NCI-H774 (cell line): ENCODE measurements around the gene LRP8.

Source experiments
- DNase-seq: peaks from one replicate; lab custom pipeline; 2025; lab: John Stamatoyannopoulos, UW

Gene LRP8

DNA sequence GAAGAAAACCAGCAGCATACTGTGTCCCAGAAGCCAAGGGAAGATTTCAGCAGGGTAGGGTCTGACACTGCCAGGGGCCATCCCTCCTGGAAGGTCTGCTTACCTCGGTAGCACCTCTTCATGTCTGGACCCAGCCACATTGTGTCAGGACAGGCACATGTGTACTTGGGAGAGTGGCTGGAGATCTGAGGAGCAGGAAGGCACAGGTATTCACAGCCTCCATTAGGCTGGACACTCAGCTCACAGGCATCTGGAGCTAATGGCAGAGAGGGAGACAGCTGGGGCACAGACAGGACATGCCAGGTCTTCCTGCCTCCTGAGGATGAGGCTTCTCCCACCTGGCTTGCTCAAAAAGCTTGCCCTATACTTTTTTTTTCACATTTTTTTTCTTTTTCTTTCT lies 69.7 kb downstream of the LRP8 start:
- no peak for DNase-seq

DNA sequence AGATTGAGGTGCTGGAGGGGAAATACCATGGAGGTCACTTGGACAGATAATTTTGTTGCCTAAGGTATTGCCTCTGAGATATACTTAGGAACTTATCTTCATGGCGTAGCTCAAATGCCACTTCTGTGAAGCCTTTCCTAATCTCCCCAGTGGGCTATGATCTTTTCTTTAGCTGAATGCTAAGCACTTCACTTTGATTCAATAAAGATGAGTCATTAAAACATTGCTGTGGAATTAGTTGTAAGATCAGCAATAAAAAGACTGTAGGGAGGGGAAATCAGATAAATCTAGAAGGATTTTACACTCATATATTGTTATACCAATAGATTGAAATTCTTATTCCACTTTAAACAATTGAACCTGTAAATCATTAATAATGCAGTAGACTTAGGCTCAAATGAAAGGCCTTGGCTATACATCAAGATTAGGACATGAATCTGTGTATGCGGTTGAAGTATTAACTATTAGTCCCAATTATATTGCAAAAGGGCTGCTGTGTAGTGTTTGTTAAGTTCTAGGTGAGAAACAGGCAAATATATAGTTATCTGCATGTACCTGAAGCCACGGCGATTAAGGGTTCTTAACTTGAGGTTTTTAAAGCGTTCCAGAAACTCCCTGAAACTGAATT lies 70.3 kb downstream of the LRP8 start:
- DNase-seq, result no peak

DNA sequence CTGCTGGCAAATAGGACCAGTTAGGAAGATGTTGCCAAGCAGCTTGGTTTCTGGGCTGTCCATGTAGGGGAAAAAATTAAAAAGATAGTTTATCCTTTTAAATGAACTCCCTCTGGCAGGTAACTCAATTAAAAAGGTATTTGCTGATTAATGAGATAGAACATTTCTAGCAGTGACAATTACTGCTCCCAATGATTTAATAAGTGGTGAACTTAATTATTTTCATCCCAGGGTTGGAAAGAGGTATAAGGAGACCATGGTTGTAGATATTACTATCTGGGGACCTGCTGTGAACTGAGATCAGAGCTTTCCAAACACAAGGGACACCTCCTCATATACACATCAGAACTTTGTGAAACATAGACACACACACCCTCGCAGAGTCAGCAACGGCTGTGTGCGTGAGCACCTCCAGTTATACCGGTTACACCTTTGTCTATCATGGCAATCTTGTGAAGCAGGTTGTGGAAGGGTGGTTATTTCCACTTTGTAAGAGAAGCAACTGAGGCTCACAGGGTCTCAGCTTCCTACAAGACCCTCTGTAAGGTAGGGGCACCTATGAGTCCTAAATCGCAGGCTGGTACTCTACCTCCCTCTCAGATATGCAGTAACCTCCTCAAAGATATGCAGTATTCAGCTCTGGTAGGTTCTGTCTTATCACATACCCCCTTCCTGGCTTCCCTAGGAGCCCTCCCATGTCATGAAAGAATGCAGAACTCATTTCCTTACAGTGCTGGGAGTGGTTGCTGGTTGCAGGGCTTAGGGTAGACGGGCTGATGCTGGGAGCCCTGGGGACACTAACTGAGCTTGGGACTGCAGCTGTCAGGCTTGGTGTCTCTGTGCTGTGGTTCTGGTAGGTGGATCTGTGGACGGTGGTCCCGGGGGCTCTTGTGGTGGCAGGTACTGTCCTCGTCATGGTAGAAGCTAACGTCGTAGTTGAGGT lies 71.1 kb downstream of the LRP8 start:
- no peak for DNase-seq

DNA sequence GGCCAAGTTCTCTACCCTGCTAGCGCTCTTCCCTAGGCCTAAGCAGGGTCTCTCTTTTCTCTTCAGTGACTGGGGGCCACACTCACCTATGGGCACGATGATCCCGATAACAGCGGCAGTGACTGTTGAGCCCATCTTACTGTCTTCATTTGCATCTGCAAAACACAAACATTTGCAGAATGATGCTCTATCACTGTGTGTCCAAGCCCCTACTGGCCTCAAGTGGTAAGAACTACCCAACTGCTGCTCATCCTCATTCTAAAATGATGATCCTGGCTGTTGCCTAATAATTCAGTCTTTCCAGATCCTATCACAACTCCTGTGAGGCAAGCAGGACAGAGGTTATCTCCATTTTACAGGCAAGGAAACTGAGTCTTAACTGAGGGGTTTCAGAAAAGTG lies 72.8 kb downstream of the LRP8 start:
- DNase-seq, result no peak

DNA sequence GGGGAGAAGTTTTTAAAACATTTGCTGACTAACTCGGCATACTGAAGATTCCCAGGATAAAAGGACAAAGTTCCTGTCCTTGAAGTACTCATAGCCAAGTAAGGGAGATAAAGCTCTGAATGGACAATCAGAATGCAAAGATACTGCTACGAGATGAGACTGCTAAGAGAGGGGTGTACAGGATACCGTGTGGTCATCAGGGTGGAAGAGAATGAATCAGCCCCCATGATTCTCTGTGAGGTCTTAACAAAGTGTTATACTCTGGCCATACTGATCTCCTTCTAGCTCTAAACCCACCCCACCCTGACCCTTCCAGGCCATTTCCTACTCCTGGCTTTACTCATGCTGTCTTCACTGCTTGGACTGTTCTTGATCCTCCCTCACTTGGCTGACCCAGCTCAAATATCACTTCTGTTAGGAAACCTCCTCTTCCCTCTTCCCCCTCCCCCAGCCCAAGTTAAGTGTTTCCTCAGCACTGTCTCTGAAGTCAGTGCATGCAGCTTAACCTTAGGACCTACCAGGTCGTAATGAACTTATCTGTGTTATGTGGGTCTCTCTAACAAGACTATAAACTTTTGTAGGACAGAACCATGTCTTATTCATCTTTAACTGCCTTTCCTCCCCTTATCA lies 73.7 kb downstream of the LRP8 start:
- no peak for DNase-seq

DNA sequence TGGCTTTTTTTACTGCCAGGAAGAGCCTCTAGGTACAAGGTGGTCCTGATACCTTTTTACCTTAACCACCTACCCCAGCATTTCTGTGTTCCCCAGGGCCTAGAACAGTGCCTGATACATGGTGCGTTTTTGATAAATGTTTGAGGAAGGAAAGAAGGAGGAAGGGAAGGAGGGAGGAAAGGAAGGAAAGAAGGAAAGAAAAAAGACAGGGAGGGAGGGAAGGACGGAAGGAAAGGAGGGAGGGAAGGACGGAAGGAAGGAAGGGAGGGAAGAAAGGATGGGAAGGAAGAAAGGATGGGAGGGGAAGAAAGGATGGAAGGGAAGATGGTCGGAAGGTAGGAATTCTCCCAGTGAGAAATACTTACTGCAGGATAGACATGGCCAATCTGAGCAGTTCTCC lies 77.5 kb downstream of the LRP8 start:
- no peak for DNase-seq

DNA sequence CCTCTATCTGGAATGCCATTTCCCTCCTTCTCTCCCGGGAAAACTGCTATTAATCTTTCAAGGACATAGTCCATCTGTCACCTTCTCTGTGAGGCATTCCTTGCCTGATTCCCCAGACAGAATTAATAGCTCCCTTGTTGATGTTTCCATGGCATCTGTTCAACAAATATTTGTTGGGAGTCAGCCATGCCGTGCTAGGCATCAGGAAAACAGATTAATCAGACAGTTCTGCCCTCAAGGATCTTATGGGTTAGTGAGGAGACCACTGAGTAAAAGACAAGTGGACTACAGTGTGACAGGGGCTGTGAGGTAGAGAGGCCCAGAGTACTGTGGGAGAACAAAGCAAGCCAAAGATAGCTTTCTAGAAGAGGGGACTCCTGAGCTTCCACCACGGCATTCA lies 78.2 kb downstream of the LRP8 start:
- no peak for DNase-seq

DNA sequence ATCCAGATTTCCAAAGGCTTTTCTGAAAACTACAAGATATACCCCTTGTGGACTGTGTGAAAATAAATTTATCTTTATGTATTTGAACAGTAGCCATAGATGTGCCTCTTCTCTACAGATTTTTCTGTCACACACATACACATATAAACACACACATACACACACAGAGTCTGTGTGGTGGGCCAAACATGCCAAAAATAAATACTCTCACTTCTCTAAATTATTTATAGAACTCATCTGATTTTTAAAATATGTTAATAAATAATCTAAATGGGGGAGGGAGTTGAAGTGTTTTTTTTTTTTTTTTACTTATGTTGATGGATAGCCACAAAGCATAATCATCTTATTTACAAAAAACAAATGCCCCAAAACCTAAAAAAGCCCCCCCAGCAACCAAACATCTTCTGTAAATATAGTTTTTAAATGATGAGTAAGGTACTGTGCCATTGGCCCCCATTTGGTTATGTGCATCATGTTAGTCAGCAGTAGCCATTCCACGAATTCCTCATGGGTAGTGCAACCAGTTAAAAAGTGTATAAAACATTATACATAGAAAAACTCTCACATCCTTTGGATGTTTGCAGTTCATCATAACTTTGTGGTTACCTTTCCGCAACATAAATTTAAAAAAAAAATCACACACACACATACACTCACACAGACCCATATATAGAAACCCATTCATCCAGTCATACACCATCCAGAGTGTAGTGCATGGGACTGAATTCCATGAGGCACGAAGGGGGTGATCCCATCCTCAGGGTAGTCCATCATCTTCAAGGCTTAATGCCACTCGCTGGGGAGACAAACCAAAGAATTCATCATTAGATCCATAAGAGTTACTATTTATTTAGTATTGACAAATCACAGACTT lies 81.4 kb downstream of the LRP8 start:
- no peak for DNase-seq

DNA sequence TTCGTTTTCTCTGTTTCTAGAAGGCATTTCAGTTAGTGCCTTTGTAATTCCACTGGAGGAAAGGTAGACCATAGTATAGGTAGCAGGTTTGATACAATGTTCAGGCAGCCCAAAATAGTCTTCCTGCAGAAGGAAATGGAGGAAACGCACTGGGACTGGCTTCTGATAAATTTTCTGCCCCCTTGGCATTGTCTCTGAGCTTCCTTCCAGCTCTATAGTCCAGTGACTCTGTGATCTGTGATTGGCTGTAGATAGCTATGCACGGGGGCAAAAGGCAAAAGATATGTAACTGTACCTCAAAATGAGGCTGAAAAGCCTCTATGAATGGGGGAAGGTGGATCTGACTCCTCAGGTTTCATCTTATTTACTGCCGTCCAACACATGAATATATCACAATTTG lies 83.7 kb downstream of the LRP8 start:
- DNase-seq, result no peak

DNA sequence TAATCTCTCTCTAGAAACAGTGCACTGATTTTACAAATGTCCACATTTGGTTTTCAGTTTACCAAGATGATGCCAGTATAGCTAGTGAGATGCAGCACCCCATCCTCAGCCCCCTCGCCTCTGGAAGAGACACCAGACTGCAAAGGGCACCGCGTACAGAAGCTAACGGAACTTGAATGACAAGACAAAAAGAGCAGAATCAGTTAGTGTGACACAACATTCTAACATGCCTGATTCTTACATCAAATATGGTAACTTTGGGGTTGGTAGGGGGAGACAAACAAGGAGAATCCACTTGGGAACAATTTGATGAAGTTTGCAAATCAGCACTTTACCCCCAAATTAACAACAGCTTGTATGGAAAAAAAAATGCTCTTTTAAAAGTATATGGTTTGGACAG lies 85.5 kb downstream of the LRP8 start:
- no peak for DNase-seq

DNA sequence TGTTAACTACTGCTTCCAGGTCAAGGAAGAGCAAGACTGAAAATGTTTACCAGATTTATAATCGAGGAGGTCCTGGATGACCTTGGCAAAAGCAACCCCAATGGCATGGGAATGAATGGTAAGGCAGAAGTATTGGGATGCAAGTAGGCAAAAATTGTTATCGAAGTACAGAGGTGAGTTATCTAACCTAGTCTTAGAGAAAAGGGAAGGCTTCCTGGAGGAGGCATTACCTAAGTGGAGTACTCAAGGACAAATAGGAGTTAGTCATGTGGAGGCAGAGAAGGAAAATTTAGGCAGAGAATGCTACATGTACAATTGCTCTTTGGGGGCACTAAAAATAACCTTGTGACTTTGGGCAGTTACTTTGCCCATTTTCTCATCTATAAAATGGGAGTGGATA lies 86.0 kb downstream of the LRP8 start:
- DNase-seq, result no peak

DNA sequence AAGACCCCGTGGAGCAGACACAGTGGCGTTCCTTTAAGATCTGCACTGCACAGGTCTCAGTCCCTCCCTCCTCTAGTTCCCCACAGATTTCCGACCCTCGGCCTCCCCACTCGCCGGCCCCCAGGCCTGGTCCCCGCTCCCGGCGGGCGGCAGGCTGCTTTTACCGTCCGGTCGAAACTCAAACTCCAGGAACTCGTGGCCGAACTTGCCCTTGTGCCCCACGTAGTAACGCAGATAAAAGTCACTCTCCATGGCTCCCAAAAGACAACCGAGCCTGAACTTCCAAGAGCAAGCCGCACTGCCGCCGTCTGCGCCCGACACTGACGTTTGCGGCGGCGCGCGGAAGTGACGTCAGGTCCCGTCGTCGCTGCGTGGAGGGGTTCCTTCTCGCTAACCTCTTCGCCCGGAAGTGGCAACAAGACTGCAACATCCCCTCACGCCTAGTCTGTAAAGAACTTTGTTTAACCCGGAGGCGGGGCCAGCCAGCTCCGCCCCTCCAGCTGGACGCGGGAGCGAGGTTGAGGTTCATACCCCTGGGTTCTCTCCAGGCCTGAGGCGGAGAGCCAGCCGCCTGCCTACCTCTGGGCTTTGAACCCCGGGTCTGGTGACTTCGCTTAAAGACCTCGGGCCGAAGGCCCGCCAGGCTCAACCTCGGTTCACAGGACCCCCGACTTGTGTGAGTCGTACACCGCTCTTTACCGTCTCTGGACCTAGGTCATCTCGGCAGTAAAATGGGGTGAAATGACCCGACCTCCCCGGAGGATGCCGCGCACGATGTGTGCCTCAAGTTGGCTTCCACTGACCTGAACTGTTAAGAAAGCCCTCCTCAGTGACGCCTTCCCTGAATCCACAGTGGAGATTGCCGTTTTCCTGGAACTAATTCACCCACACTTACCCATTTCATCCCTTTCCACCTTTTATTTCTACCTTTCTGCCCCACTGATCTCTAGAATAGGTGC lies 89.4 kb downstream of the LRP8 start, which contains the start of gene MAGOH:
Gene MAGOH, minus strand, starts transcription at position 322 of the 959 bp plus-strand sequence. Its CDS starts 70 bp downstream, at position 252.
- DNase-seq, result peak; percentile 97

DNA sequence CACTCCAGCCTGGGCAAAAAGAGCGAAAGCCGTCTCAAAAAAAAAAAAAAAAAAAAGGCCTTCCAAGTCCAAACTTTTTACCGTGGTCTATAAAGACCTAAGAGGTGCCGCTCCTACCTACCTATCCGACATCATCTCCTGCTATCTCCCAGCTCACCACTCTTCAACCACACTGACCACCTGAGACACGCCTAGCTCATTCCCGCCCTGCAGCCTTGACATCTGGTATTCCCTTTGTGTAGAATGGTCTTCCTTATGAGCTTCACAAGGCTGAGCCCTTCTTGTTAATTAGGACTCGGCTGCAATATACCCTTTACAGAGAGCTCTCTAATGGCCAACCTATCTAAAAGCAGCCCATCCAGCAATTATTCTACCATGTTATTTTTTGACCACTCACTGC lies 90.2 kb downstream of the LRP8 start:
- DNase-seq, result no peak

DNA sequence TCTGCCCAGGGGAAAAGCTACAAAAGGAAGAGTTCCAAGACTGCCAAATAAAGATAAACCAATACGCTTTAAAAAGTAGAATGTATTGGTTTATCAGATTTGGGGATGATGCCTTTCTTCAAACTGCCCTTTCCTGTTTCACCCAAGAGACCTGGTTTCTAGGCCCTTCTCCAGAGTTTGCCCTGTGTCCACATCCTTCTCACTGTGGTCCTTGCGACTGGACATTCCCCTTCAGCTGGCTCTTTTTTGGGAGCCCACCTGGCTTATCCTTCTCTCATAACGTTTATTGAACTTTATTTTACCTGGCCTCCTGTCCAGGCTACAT lies 106.9 kb downstream of the LRP8 start:
- no peak for DNase-seq

DNA sequence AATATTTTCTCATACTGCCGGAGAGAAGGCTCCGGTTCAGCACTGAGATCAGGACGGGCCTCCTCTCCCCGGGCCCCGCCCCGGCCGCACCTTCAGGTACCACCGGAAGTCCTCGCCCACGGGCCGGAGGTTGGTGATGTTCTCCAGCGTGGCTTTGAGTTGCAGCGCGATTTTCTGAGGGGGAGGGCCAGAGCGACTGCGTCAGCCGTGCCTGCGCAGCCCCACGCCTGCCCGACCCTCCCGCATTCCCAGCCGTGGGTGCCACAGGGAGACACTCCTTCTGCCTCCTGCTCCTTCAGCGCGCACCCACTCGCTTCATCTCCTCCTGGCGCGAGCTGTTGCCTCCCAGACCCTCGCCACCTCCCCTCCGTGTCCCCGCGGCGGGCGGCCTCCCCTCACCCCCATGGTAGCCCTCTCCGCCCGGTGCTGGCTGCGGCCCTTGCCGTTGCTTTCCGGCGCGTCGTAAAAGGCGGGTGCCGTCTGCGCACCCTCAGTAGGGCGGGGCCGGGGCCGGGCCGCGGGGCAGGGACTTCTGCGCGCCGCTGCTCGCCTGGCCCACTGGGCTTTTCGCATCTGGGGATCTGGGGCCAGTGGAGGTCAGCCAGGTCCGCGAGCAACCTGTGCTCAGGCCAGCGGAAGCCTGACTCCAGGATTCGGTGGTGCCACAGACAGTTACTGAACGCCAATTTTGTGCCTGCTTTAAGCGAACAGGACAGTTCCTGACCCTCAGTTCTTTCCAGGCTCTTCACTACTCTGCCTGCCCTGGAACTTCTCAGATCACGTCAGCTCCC lies 107.5 kb downstream of the LRP8 start, which contains the start of gene CZIB:
Gene CZIB, minus strand, starts transcription at position 464 of the 791 bp plus-strand sequence. Its CDS starts 59 bp downstream, at position 405.
- DNase-seq, result peak; percentile 93

DNA sequence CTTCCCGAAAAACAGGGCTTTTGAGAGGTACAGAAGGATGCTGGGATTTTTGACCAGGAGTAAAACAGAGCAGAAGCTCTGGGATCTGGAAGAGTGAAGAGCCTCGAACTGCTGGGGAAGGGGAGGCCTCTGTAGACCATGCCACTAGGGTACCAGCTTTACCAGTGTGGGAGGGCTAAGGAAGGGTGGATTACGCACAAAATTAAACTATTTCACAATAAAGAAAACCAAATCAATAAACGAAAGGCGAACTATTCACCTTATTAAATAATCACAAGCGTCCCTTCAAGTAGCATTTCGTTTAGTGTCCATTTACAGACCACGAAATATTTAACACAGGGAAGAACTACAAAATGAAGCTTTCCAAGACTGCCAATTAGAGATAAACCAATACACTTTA lies 108.2 kb downstream of the LRP8 start:
- DNase-seq, result no peak

DNA sequence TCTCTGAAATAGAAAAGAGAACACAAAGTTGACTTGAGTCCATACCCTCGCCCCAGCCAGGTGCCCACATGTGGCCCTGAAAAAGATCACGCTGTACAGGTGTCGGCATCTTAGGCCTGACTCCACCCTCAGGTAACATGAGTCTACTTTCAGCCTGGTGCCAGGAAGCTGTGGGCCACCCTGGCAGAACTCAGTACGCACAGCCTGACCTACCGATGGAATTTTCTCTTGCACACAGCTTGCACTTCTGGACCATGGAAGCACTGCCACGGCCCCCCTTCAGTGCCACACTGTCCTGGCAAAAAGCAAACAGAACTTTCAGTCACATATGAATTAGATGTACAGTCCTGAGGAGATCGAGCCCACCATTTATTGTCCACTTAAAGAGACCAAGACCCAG lies 109.7 kb downstream of the LRP8 start:
- DNase-seq, result no peak

DNA sequence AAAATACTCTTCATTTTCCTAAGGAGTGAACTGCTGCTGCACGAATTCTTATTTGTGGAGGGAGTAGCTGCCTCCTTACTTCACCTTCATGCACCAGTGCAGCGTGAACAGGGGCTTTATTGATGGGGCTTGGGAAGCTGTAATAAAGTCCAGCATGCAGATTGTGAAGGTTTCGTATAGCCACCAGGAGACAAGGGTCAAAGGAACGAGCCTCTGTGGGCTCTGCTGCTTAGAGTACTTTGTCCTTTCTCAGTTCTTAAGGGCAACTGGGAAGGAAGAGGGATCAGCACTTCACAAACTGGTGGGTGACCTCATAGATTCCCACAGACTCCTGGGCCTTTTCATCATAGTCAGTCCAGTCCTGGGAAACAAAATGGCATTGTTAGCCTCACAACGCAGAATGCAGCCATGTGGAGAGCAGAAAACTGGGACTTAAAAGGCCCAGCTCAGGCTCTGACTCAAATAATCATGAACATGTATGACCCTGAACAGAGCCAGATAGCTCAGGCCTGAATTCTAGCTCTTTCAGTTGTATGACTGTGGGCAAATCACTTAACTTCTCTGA lies 113.4 kb downstream of the LRP8 start:
- DNase-seq, result no peak

DNA sequence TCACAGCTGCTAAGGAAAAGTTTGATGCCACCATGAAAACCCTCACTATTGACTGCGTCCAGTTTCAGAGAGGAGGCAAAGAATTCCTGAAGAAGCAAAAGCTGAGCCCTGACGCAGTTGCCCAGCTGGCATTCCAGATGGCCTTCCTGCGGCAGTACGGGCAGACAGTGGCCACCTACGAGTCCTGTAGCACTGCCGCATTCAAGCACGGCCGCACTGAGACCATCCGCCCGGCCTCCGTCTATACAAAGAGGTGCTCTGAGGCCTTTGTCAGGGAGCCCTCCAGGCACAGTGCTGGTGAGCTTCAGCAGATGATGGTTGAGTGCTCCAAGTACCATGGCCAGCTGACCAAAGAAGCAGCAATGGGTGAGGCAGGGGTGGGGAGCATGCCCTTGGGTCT lies 116.9 kb downstream of the LRP8 start:
- no peak for DNase-seq

DNA sequence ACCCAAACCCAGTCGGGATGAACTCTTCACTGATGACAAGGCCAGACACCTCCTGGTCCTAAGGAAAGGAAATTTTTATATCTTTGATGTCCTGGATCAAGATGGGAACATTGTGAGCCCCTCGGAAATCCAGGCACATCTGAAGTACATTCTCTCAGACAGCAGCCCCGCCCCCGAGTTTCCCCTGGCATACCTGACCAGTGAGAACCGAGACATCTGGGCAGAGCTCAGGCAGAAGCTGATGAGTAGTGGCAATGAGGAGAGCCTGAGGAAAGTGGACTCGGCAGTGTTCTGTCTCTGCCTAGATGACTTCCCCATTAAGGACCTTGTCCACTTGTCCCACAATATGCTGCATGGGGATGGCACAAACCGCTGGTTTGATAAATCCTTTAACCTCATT lies 117.5 kb downstream of the LRP8 start:
- no peak for DNase-seq
